Measurements from ENCODE around the gene TIE1.

DNA sequence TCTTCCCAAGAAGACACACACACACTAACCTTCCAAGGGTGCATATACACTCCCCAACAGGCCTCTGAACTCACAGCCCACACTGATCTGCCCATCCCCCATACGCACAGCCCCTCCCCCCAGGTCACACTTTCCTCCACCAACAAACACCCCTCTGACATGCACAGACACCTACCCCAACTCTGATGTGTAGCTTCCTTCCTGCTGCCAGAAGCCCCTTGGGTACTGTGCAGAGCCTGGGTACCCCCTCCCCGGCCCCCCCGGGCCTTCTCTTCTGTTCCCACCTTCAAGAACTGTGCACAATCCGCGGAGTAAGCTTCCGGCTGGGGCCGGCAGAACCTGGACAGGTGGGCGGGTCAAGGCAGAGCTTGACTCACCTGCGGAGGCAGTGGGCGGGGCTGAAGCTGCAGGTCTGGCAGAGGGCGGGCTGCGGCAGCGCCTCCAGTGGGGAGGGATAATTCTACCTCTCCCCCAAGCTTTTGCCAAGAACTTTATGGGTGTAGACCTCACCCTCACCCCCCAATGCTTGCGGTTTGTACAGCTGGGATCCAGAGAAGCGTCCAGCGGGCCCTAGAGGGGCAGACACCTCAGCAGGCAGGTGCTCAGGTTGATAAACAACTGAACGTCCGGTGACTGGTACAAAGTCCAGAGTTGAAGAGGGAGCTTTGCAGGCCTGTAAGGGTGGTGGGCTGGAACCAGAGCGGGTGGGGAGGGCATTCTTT is 15.4 kb upstream of the TIE1 start, which contains the start of gene C1orf210:
- TF ChIP-seq CTCF (conservative IDR thresholded peaks at IDR 0.05) (peak; percentile 93), ZFX (IDR thresholded peaks at IDR 0.05) (0 out of 2 replicates have a peak, but pooled peaks have one; percentile 15)

Measured in C4-2B (cell line).